GM12878 (cell line): ENCODE measurements around the gene CIAO2B. TPM values are rescaled to one million over a fixed set of nuclear protein-coding genes. Genes with fewer than 3 reads are reported as not detected.

ENCODE experiments used
- ATAC-seq: fragments of 200-7000 bp; cut with Tn5 transposase; 3 replicates; pipeline ENCODE4 v1.9.1; 2020; ENCODE audit warnings: mild to moderate bottlenecking, moderate library complexity
- BruUV-seq: library from RNA; stranded (reverse); fragments of 400-500 nt; replicated peaks from 2 replicates; lab custom pipeline; 2021; lab: Mats Ljungman, UMichigan
- CTCF ChIA-PET: fragments of 300-600 bp; sonication (Branson Sonifier 250); formaldehyde crosslinking; extraction: SDS; loops from one replicate; lab custom pipeline; 2021; ENCODE audit warnings: inconsistent platforms; lab: Yijun Ruan, JAX
- POLR2A ChIA-PET: fragments of 350-600 bp; formaldehyde crosslinking; extraction: SDS; loops from one replicate; lab custom pipeline; 2021; ENCODE audit warnings: inconsistent platforms; lab: Charles Lee
- RAD21 ChIA-PET: fragments of 300-600 bp; sonication (Branson Sonifier 250); formaldehyde crosslinking; loops from one replicate; lab custom pipeline; 2023; ENCODE audit warnings: antibody characterized with exemption; ENCODE audit not compliant: unreplicated experiment; lab: Charles Lee
- SMC1A ChIA-PET: fragments of 300-600 bp; sonication (Branson Sonifier 250); formaldehyde crosslinking; loops from one replicate; lab custom pipeline; 2023; ENCODE audit not compliant: unreplicated experiment, uncharacterized antibody; lab: Charles Lee
- DNase-seq: peaks from one replicate; pipeline ENCODE4 v3.0.0-alpha.2; 2011; ENCODE audit warnings: low read depth, low spot score
- FAIRE-seq: peaks from 3 replicates; lab custom pipeline; 2011; peaks lifted over from hg19 to GRCh38; lab: Jason Lieb, UNC
- H2AFZ ChIP-seq: 2 replicates; pipeline ENCODE4 v1.6.0; 2011; ENCODE audit warnings: low read depth, low read length, control low read depth; ENCODE audit not compliant: control insufficient read depth
- H3K27ac ChIP-seq: 2 replicates; pipeline ENCODE4 v1.5.1; 2011; ENCODE audit warnings: control low read depth; ENCODE audit not compliant: control insufficient read depth, insufficient read depth
- H3K27me3 ChIP-seq, 2 experiments: replicated peaks in 1 of 2; 2 replicates each; pipeline versions ENCODE4 v1.6.0 to v1.6.1; 2011; ENCODE audit warnings: low read length in 1 of 2; ENCODE audit not compliant: control insufficient read depth in 2 of 2, insufficient read depth in 2 of 2
- H3K36me3 ChIP-seq, 2 experiments: 2 replicates each; pipeline ENCODE4 v1.5.1; 2011; ENCODE audit warnings: low read length in 1 of 2; ENCODE audit not compliant: control insufficient read depth in 2 of 2, insufficient read depth in 2 of 2
- H3K4me1 ChIP-seq: 2 replicates; pipeline ENCODE4 v1.6.1; 2011; ENCODE audit warnings: mild to moderate bottlenecking, low read length, moderate library complexity, mixed read lengths; ENCODE audit not compliant: control insufficient read depth, insufficient read depth
- H3K4me2 ChIP-seq: 2 replicates; pipeline ENCODE4 v1.6.0; 2011; ENCODE audit warnings: control low read depth; ENCODE audit not compliant: control insufficient read depth, insufficient read depth
- H3K4me3 ChIP-seq: fragments of 200-600 bp; sonication (generic); 2 replicates; pipeline ENCODE4 v1.5.1; 2016
- H3K79me2 ChIP-seq: 2 replicates; pipeline ENCODE4 v1.6.0; 2011; ENCODE audit warnings: low read length; ENCODE audit not compliant: control insufficient read depth, insufficient read depth
- H3K9ac ChIP-seq: 2 replicates; pipeline ENCODE4 v1.8.0; 2011; ENCODE audit warnings: low read length, control low read depth, mixed read lengths; ENCODE audit not compliant: control insufficient read depth, insufficient read depth
- H3K9me3 ChIP-seq: replicated peaks from 3 replicates; pipeline ENCODE4 v1.5.1; 2011; ENCODE audit warnings: mild to moderate bottlenecking, low read length; ENCODE audit not compliant: control insufficient read depth, insufficient read depth
- H4K20me1 ChIP-seq: 2 replicates; pipeline ENCODE4 v1.6.0; 2011; ENCODE audit not compliant: control insufficient read depth, insufficient read depth
- ASH2L ChIP-seq: fragments of 300-600, 200-600 bp; sonication (generic); IDR thresholded peaks from 2 replicates; pipeline ENCODE4 v1.6.1; 2017; ENCODE audit warnings: low read depth, mild to moderate bottlenecking, borderline replicate concordance
- BHLHE40 ChIP-seq, 2 experiments: fragments of 450-650 bp in 1 of 2; IDR thresholded peaks; 2 replicates each; pipeline ENCODE4 v1.6.1; 2011 to 2017; ENCODE audit warnings: low read depth in 2 of 2, borderline replicate concordance in 1 of 2, improper control_type of control experiment in 1 of 2, low read length in 1 of 2, mild to moderate bottlenecking in 1 of 2
- CHD2 ChIP-seq: IDR thresholded peaks from 2 replicates; pipeline ENCODE4 v1.6.1; 2011; ENCODE audit warnings: low read depth, low read length, improper control_type of control experiment, borderline replicate concordance
- IKZF2 ChIP-seq, 2 experiments: fragments of 450-650 bp; IDR thresholded peaks; 2 replicates each; pipeline ENCODE4 v1.6.1; 2017; ENCODE audit warnings: mild to moderate bottlenecking in 2 of 2, moderate library complexity in 2 of 2
- IRF4 ChIP-seq: IDR thresholded peaks from 2 replicates; pipeline ENCODE4 v1.6.1; 2011; ENCODE audit warnings: low read depth, low read length
- LARP7 ChIP-seq: fragments of 450-650 bp; IDR thresholded peaks from 2 replicates; pipeline ENCODE4 v1.6.1; 2017; ENCODE audit warnings: mild to moderate bottlenecking
- MTA3 ChIP-seq: IDR thresholded peaks from 2 replicates; pipeline ENCODE4 v1.6.1; 2012; ENCODE audit warnings: low read length, inconsistent platforms, borderline replicate concordance
- NBN ChIP-seq: fragments of 450-650 bp; IDR thresholded peaks from 2 replicates; pipeline ENCODE4 v1.6.1; 2016
- NR2C2 ChIP-seq: IDR thresholded peaks from 2 replicates; pipeline ENCODE4 v1.6.1; 2011; ENCODE audit warnings: borderline replicate concordance, low read depth; ENCODE audit not compliant: control insufficient read depth, insufficient read length
- RAD21 ChIP-seq: IDR thresholded peaks from 2 replicates; pipeline ENCODE4 v1.6.1; 2011; ENCODE audit warnings: mild to moderate bottlenecking, low read depth, low read length, moderate library complexity; ENCODE audit not compliant: insufficient read depth
- SMARCA5 ChIP-seq: fragments of 450-650 bp; IDR thresholded peaks from 2 replicates; pipeline ENCODE4 v1.6.1; 2017; ENCODE audit warnings: mild to moderate bottlenecking
- SMC3 ChIP-seq: IDR thresholded peaks from 2 replicates; pipeline ENCODE4 v1.6.1; 2011; ENCODE audit warnings: low read length, improper control_type of control experiment, borderline replicate concordance
- TAF1 ChIP-seq: IDR thresholded peaks from 2 replicates; pipeline ENCODE4 v1.6.1; 2011; ENCODE audit warnings: mild to moderate bottlenecking, low read depth, low read length, borderline replicate concordance
- YY1 ChIP-seq: IDR thresholded peaks from 2 replicates; pipeline ENCODE4 v1.6.1; 2011; ENCODE audit warnings: low read depth, mild to moderate bottlenecking, low read length
- ZNF384 ChIP-seq: IDR thresholded peaks from 2 replicates; pipeline ENCODE4 v1.6.1; 2012; ENCODE audit warnings: low read depth, mild to moderate bottlenecking, low read length, improper control_type of control experiment, borderline replicate concordance
- WGBS: methylation state at CpG from one replicate; pipeline ENCODE4 v1.1.6; 2016; ENCODE audit warnings: low lambda C conversion rate; ENCODE audit not compliant: insufficient replicate concordance, insufficient coverage; ENCODE audit errors: missing lambda C conversion rate; 5-methylcytosine and 5-hydroxymethylcytosine counted together
- in situ Hi-C: fragments of 300-500 bp; cut with MboI; formaldehyde crosslinking; loops from 9 replicates; pipeline ENCODE4 v1.14.3; 2018; ENCODE audit warnings: mixed read lengths
- intact Hi-C: fragments of 100-400 bp; cut with micrococcal nuclease; formaldehyde crosslinking; loops from one replicate; pipeline ENCODE4 v1.14.2; 2022; ENCODE audit not compliant: unreplicated experiment
- polyA plus RNA-seq, 11 experiments: library from polyadenylated mRNA; depleted of rRNA in 4 of 11; unstranded in 6 of 11; stranded (reverse) in 5 of 11; fragments of >200 nt; fragmentation: Nextera tagmentation in 4 of 11; fragmentation: Illumina TruSeq in 1 of 11; extraction: Ambion mirVana in 4 of 11; extraction: Trizol in 1 of 11; gene quantifications; 1 replicate in 1 of 11; 2 replicates in 10 of 11; pipeline versions ENCODE4 v1.2.1 to v1.2.3, GENCODE V29; 2011 to 2016; ENCODE audit warnings: inconsistent platforms in 2 of 11, missing spikeins in 2 of 11, low read depth in 1 of 11
- total RNA-seq, 4 experiments: library from RNA; depleted of rRNA in 3 of 4; stranded (reverse); fragments of >200 nt in 3 of 4; fragmentation: Illumina TruSeq in 1 of 4; extraction: Trizol in 1 of 4; gene quantifications; 2 replicates each; pipeline versions ENCODE4 v1.2.1 to v1.2.3, GENCODE V29; 2013 to 2021
- TF ChIP-seq, protein P1 (sequence below), 3 experiments: IDR thresholded peaks in 2 of 3; conservative IDR thresholded peaks in 1 of 3; 2 replicates each; pipeline ENCODE4 v1.5.1; 2011; ENCODE audit warnings: low read depth in 3 of 3, low read length in 3 of 3, mild to moderate bottlenecking in 3 of 3, control low read depth in 2 of 3, moderate library complexity in 2 of 3, inconsistent platforms in 1 of 3, mixed read lengths in 1 of 3; ENCODE audit not compliant: control insufficient read depth in 2 of 3, insufficient read depth in 1 of 3; ENCODE audit errors: extremely low read depth in 1 of 3
- TF ChIP-seq, protein P2 (sequence below): IDR thresholded peaks from 2 replicates; pipeline ENCODE4 v1.6.1; 2012; ENCODE audit warnings: mild to moderate bottlenecking, low read depth, low read length

The CIAO2B gene
- total and polyA plus RNA-seq, 10 of the 15 experiments (the other 5 are each of a cell fraction or from before 2014, with no cell fraction given): 76.4 to 241 (median 138) TPM

DNA sequence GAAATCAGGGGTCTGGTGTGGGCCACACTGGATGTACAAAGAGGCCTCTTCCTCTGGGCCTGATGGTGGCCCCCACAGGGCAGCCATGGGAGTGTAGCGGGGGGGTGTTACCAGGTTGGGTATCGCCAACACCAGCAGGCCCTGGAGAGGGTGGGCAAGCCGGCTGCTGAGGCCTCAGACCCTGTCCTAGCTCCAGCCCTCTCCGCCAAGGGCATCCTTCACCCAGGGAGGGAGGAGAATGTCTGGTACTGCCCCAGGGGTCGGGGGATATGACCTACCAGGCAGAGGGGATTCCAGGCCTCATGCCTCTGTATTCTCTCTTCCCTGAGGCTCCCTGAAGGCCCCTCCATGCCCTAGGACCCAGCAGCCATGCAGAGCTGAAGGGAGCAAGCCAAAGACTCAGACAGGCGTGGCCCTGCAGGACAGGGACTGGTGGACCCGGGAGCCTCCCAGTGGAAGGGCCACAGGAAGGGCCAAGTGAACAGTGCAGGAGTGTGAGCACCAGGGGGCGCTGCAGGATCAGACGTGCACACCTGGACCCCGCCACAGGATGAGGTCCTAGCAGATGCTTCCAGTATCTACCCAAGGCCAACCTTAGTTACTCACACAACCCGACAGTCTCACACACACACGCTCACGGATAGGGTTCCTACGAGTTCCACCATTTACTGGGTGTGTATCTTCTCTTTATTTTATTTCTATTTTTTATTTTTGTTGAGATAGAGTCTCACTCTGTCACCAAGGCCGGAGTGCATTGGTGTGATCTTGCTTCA is 43.3 kb upstream of the CIAO2B start:
- DNase-seq (peak; percentile 21), FAIRE-seq (peak; percentile 94), ATAC-seq (peak; percentile 99)
- Histone ChIP-seq H3K27me3 (no peaks in the 10 kb centered on the region), H3K4me3 (no peak overlapping the region), H3K4me1 (peaks cover 3% of the 10 kb centered on the region; the same call in 1 of the 2 replicates), H2AFZ (peak overlapping the region; percentile 47; the same call in 1 of the 2 replicates), H3K9ac (no peak overlapping the region), H3K9me3 (no peaks in the 10 kb centered on the region), H3K4me2 (no peak overlapping the region), H3K36me3 (no peaks in the 10 kb centered on the region), H4K20me1 (no peaks in the 10 kb centered on the region), H3K27ac (no peak overlapping the region), H3K79me2 (no peaks in the 10 kb centered on the region)
- 20% methylated on average over 15 of the region's 15 CpGs for WGBS
- SMC1A ChIA-PET: interaction anchor here (1.9 to 2.9 kb wide), 3 partner anchors 25 to 178 kb away, joined by 5 to 9 read pairs (median 6); no protein-coding TSS in a partner anchor
- RAD21 ChIA-PET: interaction anchor here (0.5 to 0.8 kb wide), 2 partner anchors 11 to 208 kb away, joined by 3 read pairs; no protein-coding TSS in a partner anchor
- in situ Hi-C loops: loop anchor here (10.0 to 25.0 kb wide), 2 partner anchors 177 to 435 kb away; partner anchors contain the start of genes B3GNT9, FBXL8, TRADD and ZDHHC1
- CTCF ChIA-PET: interaction anchor here (0.6 to 3.1 kb wide), 12 partner anchors 10 to 814 kb away, joined by 3 to 16 read pairs (median 4); partner anchors contain the start of genes CES3 and CES4A
- BruUV-seq: no TSS peak
- POLR2A ChIA-PET: no interaction called here
- intact Hi-C loops: loop anchor here (1.0 to 5.0 kb wide), 5 partner anchors 23 to 208 kb away; no protein-coding TSS in a partner anchor
- TF ChIP-seq TAF1 (no peak), IKZF2 (IDR thresholded peaks at IDR 0.05) (0 out of 4 replicates have a peak, but pooled peaks of 1 of the 2 experiments have one; percentile 13), LARP7 (0 out of 2 replicates have a peak, but pooled peaks have one; percentile 42), BHLHE40 (IDR thresholded peaks at IDR 0.05; ENCODE audit: borderline replicate concordance in 1 of 2, low read depth in 2 of 2, low read length in 1 of 2) (0 out of 4 replicates have a peak, but pooled peaks of 1 of the 2 experiments have one; percentile 27), MTA3 (no peak), IRF4 (peak; percentile 55; the same call in 1 of the 2 replicates), SMC3 (peak; percentile 99), RAD21 (peak; percentile 92), NR2C2 (no peak), NBN (0 out of 2 replicates have a peak, but pooled peaks have one; percentile 23), CHD2 (0 out of 2 replicates have a peak, but pooled peaks have one; percentile 18), SMARCA5 (peak; percentile 52), YY1 (peak; percentile 74), ASH2L (no peak), ZNF384 (no peak)
- TF ChIP-seq, protein P1, sequence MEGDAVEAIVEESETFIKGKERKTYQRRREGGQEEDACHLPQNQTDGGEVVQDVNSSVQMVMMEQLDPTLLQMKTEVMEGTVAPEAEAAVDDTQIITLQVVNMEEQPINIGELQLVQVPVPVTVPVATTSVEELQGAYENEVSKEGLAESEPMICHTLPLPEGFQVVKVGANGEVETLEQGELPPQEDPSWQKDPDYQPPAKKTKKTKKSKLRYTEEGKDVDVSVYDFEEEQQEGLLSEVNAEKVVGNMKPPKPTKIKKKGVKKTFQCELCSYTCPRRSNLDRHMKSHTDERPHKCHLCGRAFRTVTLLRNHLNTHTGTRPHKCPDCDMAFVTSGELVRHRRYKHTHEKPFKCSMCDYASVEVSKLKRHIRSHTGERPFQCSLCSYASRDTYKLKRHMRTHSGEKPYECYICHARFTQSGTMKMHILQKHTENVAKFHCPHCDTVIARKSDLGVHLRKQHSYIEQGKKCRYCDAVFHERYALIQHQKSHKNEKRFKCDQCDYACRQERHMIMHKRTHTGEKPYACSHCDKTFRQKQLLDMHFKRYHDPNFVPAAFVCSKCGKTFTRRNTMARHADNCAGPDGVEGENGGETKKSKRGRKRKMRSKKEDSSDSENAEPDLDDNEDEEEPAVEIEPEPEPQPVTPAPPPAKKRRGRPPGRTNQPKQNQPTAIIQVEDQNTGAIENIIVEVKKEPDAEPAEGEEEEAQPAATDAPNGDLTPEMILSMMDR (IDR thresholded peaks at IDR 0.05 in 2 of 3, conservative IDR thresholded peaks at IDR 0.05 in 1 of 3; ENCODE audit: control insufficient read depth in 2 of 3, extremely low read depth in 1 of 3, insufficient read depth in 1 of 3, low read depth in 3 of 3, low read length in 3 of 3): peak; percentile 92 to 99 (median 95); a peak in 5 of 6 replicates
- TF ChIP-seq, protein P2, sequence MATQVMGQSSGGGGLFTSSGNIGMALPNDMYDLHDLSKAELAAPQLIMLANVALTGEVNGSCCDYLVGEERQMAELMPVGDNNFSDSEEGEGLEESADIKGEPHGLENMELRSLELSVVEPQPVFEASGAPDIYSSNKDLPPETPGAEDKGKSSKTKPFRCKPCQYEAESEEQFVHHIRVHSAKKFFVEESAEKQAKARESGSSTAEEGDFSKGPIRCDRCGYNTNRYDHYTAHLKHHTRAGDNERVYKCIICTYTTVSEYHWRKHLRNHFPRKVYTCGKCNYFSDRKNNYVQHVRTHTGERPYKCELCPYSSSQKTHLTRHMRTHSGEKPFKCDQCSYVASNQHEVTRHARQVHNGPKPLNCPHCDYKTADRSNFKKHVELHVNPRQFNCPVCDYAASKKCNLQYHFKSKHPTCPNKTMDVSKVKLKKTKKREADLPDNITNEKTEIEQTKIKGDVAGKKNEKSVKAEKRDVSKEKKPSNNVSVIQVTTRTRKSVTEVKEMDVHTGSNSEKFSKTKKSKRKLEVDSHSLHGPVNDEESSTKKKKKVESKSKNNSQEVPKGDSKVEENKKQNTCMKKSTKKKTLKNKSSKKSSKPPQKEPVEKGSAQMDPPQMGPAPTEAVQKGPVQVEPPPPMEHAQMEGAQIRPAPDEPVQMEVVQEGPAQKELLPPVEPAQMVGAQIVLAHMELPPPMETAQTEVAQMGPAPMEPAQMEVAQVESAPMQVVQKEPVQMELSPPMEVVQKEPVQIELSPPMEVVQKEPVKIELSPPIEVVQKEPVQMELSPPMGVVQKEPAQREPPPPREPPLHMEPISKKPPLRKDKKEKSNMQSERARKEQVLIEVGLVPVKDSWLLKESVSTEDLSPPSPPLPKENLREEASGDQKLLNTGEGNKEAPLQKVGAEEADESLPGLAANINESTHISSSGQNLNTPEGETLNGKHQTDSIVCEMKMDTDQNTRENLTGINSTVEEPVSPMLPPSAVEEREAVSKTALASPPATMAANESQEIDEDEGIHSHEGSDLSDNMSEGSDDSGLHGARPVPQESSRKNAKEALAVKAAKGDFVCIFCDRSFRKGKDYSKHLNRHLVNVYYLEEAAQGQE: 0 out of 2 replicates have a peak, but pooled peaks have one; percentile 30
